ENCODE data around the gene SCAND1.

DNA sequence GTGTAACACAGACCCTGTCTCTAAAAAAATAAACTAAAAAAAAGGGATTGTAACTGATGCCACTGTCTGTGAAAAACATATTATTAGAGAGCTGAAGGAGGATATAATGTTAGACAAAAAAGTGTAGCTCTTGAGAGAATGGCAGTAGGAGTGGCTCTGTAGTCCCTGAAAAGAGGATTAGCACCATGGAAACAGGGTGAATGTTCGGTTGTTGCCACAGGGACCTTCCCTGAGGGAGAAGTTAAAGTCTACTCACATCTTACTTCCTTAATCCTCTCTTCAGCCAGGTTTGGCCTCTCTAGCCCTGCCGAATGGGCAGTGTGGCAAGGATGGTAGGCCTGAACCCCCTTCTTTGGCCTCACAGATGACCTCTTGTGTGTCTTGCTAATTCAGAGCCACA is 12.1 kb downstream of the SCAND1 start:
- TF ChIP-seq CTCF (IDR thresholded peaks at IDR 0.05; ENCODE audit: low read length) (no peak), EZH2 (IDR thresholded peaks at IDR 0.05; ENCODE audit: borderline replicate concordance, low read length) (no peak)

Measured in OCI-LY1 (cell line).